RPMI8226 (cell line): ENCODE measurements around the gene CRYBG1.
"Not testable (repeated sequence)": the region's sequence is repeated elsewhere in the genome, so short reads cannot be mapped to it uniquely, and the experiment has no call there.

ENCODE experiments used
- DNase-seq: peaks from one replicate; pipeline ENCODE4 v3.0.0-alpha.2; 2015

CRYBG1 gene

DNA sequence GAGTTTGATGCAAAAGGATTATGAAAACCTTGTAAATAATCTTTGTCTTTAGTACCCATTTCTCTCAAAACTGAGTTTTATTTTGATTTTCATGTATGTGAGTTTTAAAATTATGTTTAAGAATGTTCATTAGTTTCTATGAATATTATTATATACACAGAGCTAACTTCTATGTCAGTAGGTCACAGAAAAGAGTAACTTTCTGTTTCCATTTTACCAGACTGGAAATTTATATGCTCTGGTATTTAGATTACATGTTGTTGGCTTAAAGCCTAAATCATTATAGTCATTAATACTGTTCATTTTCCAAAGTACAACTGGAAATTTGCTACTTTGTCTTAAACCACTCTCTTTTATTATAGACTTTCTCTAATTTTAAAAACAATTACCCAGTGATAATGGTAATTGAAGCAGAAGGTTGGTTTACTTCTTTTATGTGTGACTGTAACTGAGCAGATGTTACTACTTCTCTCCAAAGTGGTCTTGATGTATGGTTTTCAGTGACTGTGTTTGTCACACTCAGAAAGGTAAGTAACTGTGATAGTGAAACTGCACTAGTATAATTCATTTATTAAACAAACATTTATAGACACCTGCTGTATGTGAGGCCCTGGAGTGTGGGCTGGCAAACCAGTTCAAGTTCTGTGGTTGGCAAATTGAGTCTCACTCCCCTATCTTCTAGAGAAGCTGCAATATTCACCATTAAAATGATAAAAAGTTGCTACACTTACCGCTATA lies 13.2 kb downstream of the CRYBG1 start:
- DNase-seq = no peak

DNA sequence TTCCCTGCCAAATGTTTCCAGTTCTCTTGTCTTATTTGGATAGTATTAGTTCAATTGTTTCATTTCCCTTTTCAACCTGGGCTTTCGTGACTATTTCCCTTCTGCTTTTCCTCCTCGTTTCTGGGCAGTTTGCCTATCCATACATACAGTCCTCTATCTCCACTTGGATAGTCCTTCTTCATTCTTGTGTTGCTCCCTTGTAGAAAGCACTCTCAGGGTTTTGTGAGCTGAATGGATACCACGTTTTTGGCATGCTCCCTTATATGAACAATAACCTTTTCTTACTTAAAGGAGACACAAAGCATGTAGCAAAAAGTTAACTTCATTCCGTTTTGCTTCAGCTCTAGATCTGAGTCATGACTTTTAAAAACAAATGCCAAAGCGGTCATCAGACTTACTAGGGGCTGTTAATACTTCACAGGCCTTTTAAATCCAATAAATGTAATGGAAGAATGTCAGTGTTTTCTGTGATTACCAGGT lies 16.6 kb downstream of the CRYBG1 start:
- DNase-seq = no peak

DNA sequence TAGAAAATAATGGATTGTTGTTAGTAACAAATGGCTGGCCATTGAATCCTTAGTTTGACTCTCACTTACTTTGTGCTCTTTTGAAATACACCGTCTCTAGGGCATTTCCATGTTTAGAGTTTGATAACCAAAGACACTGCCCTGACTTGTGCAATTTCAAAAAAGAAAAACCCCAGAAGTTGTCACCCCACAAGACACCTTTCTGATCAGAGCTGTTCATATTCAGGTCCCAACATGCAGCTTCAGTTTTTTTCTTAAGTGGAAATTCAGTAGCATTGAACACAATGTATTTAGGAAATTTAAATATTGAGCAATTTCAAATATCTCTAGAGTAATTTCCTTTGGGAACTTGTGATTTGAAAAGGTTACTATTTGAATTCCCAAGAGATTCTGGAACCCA lies 19.4 kb downstream of the CRYBG1 start:
- no peak for DNase-seq

- no peak for DNase-seq
Observed at GRCh38 chr6:106380407-106380806, 19.9 kb downstream of the CRYBG1 start.

- no peak for DNase-seq
Observed at GRCh38 chr6:106381223-106381622, 20.7 kb downstream of the CRYBG1 start.

DNA sequence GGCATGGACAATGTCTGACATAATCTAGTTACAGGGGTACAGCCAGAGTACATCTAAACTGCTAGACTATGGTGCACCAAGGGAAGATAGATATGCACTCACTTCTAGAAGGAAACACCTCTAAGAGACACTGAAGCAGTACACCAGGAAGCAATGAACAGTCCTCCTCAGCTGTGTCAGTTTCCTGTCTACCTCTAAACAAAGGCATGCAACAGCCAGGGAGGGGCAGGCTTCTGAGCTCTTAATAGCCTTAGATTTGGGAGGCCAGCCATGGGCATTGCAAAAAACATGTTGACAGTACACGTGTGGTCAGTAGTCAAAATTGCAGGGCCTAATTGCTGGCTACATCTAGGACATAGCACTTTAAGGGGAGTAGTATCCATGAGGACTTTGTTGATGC lies 21.4 kb downstream of the CRYBG1 start:
- DNase-seq = no peak

DNA sequence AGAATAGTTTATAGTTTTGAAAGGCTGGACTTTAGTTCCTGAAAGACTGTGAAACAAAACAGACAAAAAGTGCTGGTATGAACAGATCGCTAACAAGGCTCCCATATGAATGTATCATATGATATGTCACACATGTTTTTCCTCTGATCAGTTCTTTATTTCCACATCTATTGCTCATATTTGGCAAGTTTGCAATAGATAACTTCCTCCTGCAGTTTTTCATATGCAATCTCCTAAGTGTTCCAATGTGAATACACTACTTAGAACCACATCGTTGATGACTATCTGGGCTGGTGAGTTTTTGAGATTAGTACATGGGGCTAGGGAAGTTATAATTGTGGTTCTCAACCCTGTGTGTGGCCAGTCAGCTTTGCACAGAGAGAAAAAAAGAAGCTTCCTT lies 23.1 kb downstream of the CRYBG1 start:
- no peak for DNase-seq

DNA sequence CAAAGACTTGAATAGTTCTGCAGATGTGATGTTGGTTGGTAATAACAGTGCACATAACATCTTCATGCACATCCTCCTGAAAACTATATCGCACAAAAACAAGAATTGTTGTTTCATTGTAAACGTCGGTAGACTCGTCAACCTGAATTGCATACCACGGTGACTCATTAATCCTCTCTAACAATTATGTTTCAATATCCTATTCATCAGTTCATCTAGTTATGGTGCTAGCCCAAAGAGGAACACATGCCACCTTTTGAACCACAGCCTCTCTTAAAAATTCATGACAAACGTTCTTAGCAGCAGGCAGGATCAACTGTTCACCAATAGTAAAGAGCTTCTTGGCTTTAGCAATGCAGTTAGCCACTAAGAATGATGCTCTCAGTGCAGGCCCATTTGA lies 25.0 kb downstream of the CRYBG1 start:
- DNase-seq = no peak

DNA sequence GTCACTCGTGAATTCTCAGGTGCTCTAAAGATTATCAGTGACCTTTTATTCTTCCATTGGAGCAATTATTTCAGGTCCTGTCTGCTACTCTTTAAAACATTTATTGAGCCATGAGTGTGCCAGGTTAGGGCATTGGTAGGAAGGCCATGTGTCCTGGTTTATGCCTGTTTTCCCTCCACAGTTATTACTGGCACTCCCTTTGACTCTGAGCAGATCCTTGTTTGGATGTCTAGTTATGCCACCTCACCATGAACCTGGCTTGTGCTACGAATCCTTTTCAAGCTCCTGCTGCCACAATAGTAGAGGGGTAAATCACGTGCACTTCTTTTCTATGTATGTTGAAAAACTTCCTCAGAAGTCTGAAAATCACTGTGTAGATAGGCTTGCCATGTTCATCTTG lies 27.4 kb downstream of the CRYBG1 start:
- no peak for DNase-seq

- DNase-seq = no peak
Observed at GRCh38 chr6:106390088-106390487, 29.6 kb downstream of the CRYBG1 start.

- DNase-seq = no peak
Observed at GRCh38 chr6:106396426-106397220, 36.1 kb downstream of the CRYBG1 start.

DNA sequence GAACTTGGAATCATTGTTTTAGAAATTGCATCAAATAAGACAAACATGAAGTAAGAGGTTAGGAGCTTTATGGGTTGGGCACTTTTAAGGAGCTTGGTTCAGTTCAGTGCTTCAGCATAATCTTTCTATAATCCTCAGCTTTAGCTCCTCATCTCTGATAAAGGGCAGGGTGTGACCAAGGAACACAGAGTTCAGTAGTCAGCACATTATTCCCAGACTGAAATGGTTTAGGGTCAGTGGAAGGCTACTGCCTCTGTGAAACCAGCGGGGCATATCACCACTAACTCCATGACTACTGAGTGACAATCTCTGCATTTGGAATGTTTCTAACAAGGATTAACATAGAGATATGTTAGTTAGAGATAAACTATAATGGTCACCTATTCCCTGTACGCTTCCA lies 36.9 kb downstream of the CRYBG1 start:
- no peak for DNase-seq

GRCh38 chr6:106398621-106399020 lies 38.1 kb downstream of the CRYBG1 start:
- no peak for DNase-seq

DNA sequence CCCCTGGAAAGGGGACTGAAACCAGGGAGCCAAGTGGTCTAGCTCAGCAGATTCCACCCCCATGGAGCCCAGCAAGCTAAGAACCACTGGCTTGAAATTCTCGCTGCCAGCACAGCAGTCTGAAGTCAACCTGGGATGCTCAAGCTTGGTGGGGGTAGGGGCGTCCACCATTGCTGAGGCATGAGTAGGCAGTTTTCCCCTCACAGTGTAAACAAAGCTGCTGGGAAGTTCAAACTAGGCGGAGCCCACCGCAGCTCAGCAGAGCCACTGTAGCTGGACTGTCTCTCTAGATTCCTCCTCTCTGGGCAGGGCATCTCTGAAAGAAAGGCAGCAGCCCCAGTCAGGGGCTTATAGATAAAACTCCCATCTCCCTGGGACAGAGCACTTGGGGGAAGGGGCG lies 44.5 kb downstream of the CRYBG1 start:
- DNase-seq = not testable (repeated sequence)

DNA sequence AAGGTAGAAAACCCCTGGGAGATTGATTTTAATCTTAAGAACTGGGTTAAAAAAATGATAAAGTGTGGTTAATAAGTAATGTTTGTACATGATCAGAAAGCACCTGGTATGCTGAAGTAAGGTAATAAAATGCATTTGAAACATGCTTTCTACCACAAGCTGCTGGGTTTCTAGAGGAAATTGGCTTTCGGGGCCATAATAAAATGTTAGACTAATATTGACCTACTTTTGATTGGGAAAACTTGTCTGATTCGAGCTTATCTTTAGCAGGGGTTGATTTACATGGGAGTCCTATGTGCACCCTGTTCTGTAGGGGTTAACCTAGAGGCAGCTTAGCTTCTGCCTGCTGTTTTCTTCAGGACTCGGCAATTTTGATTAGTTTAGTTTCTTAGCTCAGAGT lies 50.5 kb downstream of the CRYBG1 start:
- no peak for DNase-seq

DNA sequence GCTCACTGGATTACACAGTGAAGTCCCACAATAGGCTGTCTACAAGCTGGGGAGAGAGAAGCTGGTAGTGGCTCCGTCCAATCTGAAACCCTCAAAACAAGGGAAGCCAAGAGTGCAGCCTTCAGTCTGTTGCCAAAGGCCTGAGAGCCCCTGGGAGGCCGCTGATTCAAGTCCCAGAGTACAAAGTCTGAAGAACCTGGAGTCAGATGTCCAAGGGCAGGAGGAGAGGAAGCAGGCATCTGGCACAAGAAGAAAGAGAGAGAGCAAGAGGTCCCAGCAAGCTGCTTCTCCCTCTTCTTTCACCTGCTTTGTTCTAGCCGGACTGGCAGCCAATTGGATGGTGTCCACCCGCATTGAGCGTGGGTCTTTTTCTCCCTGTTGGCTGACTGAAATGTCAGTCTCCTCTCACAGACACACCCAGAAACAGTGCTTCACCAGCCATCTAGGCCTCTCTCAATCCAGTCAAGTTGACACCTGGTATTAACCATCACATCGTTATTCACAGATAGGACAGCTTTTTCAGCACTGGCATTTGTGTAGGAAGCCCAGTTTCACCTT lies 51.2 kb downstream of the CRYBG1 start:
- DNase-seq = no peak

DNA sequence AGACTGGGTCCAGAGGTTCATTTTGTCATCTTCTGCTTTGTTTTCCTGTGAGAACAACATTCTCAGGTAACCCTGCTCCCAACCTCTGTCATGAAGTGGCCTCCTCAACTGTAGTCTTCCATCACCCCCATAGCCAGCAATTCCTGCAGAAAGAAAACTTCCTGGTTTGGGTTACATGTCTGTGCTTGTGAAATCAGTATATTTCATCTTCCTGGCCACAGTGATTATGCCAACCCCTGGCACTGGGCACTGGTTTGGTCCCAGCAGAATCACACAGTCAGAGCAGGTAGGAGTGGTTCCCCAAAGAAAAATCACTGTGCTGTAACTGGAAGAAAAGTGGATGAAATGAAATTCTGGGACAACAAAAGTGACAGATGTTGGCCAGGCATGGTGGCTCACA lies 52.5 kb downstream of the CRYBG1 start:
- DNase-seq = no peak

- no peak for DNase-seq
Observed at GRCh38 chr6:106413722-106414121, 53.2 kb downstream of the CRYBG1 start.

DNA sequence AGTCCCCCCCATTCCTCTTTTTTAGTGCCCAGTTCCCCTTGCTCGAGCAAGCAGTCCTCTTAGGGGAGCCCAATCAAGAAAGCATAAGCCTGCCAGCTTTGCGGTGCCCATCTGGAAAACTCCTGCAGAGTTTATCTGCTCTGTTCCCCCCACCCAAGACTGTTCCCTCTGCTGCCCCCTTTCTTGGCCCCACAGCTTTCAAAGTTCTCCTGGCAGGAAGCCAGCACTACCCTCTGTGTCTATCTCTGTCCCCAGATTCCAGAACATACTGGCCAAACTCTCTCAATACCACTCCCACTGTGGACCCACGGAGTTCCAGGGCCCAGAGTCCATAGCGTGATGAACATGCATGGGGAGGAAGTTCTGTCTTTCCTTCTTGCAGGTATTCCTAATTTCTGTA lies 55.4 kb downstream of the CRYBG1 start:
- no peak for DNase-seq

GRCh38 chr6:106417572-106418147 lies 57.1 kb downstream of the CRYBG1 start:
- no peak for DNase-seq

- no peak for DNase-seq
Observed at GRCh38 chr6:106419900-106420613, 59.5 kb downstream of the CRYBG1 start.

DNA sequence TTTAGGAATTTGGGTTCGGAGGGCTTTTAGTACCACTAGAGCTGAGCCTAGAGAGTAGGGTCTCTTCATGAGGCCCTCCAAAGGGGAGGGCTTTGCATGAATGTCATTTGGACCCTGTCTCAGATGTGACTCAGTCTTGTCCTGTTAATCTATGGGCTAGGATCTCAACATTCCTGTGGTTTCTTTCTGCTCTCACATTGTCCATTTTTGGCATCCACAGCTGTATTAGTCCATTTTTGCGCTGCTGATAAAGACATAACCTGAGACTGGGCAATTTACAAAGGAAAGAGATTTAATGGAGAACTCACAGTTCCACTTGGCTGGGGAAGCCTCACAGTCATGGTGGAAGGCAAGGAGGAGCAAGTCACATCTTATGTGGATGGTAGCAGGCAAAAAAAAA lies 61.0 kb downstream of the CRYBG1 start:
- no peak for DNase-seq

GRCh38 chr6:106422534-106422933 lies 62.0 kb downstream of the CRYBG1 start:
- no peak for DNase-seq
